Activated CD4-positive, alpha-beta T cell treated with anti-CD3 and anti-CD28 coated beads, Interleukin-2, Interleukin-6, amounts not matched to agents 100 ng/mL and 50 ng/mL, durations not matched to agents 16 hours and 8 hours (primary cell): Measurements from ENCODE around the gene SASH1.
A peak's percentile ranks its signal among the peaks of the same experiment; 100 is the strongest.

Source experiments
- DNase-seq: peaks from one replicate; pipeline ENCODE4 v3.0.0-alpha.2; 2020

SASH1 gene

DNA sequence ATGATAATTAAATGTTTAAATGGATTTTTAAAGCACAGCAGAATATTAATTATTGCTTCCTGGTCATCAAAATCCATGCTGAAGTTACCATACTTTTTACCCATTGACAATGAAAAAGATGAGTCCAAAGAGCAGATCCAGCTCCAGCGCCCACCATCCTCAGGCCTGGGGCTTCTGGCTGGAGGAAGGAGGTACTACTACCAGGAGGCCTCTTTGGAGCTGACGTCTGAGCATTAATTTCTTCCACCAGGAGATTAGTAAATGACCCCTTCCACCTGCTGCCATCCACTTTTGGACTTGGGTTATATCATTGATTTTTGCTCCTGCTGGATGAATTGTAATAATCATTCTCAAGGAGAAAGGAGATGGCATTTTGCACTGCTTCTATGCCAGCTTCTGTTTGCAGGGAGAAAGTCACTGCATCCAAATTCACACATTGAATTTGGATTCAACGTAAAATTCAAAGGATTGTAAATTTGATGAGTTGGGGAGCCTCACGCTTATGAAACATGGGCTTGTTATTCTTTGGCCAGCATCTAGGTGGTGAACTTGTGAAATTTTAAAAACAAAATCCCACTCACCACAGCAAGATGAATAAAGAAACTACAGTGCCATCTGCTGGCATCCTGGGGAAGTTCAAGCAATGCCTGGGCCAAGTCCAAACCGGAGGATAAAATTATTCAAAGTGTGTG lies 121.8 kb downstream of the SASH1 start:
- DNase-seq = peak; percentile 73

DNA sequence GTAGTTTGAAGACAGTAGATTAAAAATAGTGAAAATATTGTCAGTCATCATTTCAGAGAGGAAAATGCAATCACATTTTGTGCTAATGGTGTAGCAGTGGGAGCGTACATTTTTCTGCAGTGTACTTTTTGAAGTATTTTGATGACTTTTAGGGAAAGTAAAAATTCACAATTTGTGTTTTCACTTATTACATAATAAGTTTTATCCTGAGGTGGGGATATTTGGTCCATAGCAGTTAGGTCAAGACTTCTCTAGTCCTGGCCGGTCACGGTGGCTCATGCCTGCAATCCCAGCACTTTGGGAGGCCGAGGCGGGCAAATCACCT lies 122.3 kb downstream of the SASH1 start:
- DNase-seq = no peak

DNA sequence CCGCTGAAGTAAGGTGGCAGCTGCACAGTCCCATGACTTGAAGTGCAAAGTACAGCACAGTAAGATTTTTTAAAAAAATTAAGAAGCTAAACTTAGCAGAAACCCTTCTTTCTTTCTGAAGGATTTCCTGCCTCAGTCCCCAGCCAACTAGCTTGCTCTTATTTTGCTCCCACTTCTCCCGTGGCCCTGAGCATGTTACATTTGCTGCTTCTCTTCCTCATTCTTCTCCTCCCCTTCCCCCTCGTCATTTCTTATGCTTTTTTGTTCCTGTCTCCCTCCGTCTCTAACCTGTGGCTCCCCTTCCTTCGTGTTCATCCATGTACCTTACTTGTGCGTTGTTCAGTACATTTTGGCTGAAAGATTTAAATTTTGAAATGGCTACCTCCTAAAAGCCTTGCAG lies 123.0 kb downstream of the SASH1 start:
- DNase-seq = no peak

DNA sequence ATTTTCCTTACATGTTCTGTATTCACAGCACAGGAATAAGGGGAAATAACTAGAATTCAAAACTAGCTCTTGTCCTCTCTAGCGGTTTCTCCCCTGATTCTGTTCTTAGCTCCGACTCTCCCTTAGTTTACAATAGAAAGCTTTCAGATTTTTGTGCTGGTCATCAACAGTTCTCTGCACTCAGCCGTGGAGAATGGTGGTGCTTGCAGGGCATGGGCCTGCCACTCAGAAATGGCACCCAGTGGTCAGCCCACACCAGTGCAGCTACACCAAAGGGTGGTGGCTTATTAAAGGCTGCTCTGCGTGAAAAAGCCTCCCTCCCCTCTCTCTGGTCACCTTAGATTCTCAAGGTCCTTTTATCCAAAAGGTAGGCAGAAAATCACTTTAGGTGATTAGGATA lies 123.5 kb downstream of the SASH1 start:
- DNase-seq = no peak

DNA sequence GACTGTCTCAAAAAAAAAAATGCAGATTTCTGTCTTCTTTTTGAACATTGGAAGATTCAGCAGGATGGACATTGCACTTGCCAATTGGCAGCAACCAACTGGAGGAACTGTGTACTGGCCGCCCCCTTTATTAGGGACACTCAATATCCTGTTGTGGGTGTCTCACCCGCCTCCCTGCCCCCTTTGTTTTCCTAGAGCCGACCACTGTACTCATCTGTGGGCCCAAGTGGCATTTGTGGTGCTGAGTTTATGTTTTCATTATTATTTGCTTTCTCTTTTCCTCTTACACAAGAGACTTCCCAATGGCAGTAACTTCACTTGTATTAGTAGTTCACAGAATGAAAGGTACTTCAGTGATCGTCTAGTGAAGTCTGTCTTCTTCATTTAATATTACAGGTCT lies 125.3 kb downstream of the SASH1 start:
- DNase-seq = no peak

DNA sequence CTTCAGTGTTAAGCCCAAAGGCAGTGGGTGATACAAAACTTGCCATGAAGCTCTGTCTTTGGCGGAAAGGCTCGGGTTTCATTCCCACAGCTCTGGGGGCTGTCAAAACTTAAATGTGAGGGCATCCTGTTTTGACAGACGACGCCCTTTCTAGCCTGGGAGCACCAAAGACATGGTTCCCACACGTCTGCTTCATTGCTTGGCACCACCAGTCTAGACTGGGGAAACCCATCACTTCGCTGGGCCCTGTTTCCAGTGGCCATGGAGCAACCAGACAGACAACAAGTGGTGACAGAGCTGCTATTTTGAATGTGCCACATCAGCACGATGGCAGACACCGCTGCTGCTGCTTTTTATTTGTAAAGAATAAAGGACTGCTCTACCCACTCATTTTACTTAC lies 127.5 kb downstream of the SASH1 start:
- no peak for DNase-seq

DNA sequence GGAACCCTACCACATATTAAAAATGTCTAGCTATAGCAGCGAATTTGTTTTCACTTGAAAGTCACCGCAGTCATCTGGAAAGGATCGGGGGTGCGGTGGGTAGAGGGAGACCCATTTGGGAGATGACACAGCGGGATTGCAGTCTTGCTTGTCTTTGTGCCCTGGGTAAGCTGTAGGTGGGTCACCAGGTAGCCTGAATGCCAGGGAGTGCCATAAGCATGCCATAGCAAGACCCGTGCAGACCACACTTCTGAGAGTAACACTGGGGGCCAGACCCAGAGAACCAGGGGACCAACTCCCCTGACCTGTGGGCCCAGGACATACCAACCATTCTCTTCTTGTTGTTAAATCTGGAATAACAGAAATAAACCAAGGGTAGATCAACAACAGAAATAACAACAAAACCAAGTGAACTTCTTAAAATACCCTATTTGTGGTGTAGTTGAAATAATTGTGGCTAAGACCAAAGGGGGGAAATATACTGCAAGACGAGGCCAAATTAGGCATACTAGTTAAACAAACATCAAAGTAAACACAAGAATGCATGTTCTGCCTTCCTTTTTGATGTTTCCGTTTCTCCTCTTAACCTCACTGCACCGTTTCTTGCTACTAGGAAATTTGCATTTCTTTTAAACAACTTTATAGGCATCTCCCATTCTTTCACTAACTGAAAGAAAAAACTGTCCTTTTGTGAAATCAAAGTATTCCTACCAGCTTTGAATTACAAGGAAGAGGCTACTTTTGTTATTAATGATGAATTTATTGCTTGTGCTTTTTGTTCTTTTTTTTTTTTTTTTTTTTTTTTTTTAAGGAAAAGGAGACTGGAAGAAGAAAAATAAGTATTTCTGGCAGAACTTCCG lies 128.2 kb downstream of the SASH1 start:
- no peak for DNase-seq

DNA sequence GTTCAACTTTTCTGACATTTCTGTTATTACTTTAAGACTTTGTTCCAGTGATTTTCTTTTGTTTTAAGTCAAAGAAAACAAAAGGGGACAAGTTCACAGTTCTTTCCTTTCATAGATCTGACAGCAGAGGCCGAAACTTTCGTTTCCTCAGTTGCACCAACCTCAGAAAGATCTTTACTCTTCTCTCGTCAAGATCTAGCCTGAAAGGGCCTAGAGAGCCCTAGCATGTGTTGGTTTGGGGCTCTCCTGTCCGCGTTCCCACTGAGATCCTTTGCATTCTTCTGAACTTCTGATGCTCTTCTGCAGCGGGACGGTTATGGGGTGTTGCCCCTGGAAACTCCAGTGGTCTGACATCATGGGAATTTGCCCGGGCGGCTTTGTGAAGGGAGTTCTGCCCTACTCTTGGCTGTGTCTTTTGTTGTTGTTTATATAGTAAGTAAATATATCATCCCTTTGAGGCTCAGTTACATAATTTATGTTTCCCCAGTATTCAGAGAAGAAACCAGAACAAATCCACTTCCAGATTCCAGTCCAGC lies 129.1 kb downstream of the SASH1 start:
- DNase-seq = no peak

DNA sequence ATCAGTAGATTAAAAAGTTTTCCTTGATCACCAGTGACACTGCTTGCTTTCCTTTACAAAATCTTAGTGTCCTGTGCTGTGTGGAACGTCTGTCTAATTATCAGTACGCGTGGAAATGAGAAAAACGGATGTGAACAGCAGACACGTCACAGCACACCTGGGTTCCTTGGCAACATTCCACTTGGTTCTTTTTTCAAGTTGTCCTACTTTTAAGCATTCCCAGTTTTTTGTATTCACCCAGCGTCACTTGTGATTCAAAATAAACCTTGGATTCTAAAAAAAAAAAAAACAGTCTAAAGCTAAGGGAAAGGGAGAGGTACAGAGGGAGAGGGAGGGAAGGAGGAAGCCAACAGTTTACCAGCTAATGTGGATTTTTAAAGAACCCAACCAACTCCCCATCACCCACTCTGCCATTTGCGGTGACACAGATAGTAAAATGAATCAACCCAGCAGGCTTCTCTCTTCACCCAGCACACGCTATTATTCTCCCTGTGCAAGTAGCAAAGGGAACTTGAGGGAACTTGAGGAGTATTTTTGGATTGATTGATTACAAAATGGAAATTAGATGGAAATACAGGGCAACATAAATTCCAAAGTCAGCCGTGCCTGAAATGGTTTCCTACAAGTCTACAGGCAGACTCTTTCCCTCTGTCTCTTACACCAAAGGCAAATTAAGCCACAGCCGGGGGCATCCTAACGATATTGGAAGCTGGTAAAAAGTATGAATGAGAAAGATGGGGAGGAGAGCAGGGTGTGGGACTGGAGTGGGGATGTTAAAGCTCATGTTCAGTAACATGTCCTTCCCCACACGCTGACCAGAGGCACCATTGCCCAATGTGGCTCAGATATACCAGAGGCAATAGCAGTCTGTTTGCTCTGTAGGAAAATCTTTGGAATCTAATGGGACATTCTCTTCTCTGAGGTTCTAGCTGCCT lies 129.8 kb downstream of the SASH1 start:
- DNase-seq = no peak

DNA sequence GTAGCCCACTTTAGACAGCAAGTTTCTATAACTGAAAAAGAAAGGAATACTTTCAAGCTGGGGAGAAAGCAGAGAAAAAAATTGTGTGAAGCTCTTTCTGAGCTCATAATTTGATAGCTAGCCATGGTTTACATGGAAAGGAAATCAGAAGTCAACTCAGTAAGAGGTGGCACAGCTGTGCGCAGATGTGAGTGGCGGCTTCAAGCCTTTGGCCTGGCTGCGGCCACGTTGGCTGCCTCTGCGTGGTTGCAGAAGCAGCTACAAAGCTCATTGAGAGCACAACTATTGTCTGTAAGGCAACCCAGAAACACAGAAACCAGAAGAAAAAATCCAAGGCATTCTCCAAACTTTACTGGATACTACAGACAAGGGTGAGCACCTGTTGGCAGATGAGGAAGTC lies 136.9 kb downstream of the SASH1 start:
- DNase-seq = no peak

DNA sequence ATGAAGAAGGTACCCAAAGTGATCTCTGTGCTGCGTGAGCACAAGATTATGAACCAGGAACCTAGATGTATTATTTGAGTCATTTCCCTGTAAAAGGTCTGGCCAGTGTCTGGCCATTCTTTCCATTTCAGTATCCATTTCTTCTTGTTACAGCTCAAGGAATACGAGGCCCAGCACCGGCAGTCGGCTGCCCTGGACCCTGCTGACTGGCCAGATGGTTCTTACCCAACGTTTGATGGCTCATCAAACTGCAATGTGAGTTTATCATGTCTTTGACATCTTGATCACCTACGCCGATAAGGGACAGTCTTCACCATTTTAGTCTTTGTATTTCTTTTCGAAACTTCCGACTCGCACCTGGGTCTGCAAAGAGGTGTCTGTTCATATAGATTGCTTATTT lies 144.8 kb downstream of the SASH1 start:
- DNase-seq = no peak

DNA sequence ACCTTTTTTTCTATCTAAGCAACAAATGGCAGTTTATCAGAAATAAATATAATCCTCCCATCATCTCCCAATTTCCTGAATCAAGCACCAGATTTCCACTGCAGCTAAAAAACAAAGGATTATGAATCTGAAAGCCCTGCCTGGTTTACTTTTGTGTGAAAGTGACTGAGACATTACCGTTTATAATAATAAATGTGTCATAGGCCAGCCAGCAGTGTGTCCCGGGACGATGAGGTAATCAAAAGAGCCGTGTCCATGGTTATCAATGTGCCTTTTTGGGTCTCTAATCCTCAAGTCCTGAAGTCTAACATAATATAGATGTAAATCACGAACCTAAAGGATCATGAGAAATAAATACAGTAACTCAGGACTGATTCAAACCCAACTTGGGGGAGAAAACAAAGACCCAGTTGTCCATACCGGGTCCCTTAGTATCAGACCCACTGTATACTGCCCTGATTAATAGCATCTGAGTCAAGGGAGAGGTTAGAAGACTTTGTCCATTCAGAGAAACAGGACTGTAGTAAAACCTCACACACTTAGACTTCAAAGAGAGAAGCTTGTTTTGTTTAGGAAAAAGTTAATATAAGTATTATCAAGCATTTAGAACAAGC lies 149.1 kb downstream of the SASH1 start:
- no peak for DNase-seq

DNA sequence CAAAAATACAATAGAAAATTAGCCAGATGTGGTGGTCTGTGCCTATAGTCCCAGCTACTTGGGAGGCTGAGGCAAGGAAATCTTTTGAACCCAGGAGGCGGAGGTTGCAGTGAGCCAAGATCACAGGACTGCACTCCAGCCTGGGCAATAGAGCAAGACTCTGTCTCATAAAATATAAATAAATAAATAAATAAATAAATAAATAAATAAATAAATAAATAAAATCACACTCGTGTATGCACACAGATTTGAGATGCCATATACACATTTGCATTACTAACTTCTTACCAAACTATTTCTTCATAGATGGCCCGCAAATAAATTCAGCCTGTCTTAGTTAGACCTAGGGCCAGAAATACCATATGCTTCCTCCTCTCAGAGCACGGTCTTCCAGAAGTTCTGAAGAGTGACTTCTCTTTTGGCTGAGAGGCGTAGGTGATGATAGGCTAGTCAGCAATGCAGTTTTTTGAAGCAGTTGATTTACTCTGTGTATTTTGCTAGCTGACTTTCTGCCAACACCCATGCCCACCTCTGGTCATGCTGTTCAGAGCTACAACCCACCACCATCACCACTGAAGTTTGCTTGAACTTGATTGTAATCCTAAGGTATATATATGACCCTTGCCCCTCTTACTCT lies 150.1 kb downstream of the SASH1 start:
- no peak for DNase-seq

DNA sequence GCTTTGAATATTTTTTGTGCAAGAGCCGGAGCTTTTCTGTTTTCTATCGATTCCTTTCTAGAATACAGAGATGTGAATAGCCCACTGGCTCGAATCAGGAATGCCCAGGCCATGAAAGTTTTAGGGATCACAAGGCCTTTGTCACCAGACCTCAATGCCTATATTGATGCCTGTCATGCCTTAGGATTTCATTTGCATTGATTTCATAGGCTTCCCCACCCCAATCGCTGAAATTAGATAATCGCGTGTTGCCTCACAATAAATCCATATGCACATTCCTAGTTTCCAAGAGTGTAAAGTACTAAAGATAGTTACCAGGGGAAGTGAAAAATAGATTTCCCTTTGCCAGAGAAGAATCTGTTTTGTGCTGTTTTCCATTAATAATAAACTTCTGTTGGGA lies 150.8 kb downstream of the SASH1 start:
- DNase-seq = no peak

DNA sequence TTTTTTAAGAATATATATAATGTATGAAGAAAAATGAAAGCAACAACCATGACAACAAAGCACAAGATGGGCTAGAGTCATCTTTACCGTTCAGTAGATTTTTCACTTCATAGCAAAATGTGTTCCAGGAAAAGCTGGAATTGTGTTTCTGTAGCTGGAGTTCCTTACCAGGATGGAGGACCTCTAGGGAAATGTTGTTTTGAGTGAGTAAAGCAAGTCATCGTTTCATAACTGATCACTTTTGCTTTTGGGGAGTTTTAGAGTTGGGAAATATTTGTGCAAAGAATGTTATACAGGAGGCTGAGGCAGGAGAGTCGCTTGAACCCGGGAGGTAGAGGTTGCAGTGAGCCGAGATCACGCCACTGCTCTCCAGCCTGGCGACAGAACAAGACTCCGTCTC lies 151.6 kb downstream of the SASH1 start:
- no peak for DNase-seq

DNA sequence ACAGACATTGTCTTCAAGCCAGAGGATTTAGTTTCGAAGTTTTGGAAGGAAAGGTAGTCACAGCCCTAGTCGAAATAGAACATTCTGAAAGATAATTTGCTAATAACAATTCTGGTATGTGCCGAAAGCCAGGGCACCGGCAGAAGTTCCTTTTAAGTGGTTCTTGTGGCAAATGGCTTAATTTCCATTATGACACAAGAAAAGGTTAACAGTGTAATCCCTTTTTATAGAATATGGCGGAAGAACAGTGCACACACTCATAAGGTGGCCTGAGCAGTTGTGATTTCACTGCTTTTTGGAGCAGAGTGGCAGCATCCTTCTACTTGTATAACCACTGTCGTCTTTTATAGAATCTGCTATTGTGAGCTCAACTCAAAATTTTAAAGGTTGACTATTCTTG lies 152.4 kb downstream of the SASH1 start:
- peak; percentile 3 for DNase-seq

DNA sequence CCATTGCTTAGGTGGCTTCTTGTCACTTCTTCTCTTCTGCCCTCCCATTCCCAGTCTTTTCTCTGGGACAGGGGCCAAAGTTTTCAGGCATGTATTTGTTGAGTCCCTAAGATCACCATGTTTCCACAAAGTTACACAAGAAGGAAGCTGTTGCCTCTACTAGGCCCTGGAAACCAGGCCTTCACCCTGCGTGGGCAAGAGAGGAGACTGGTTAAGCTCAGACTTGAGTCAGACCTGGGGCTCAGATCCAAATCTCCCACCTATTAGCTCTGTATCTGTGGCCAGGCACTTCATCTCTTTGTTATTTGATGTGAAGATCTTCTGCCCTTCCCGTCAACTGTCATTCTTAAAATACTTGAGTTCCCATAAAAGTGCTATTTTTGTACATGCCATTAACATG lies 154.6 kb downstream of the SASH1 start:
- no peak for DNase-seq

DNA sequence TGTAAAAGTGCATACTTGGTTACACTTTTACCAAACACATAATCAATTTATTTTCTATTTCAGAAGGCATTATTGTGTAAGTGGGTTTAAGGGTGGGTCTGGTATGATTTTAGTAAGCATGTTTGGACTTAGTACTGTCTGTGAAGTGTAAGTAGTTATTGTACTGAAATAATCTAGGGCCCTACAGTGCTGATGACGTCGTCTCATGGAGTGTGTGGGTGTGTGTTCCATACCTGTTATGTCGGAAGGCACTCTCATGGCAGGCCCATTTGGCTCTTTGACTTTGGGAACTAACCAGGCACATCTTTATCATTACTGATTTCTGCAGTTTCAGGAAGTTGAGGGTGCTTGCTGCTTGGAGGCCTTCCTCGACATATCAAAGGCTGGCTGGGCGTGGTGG lies 155.1 kb downstream of the SASH1 start:
- no peak for DNase-seq

DNA sequence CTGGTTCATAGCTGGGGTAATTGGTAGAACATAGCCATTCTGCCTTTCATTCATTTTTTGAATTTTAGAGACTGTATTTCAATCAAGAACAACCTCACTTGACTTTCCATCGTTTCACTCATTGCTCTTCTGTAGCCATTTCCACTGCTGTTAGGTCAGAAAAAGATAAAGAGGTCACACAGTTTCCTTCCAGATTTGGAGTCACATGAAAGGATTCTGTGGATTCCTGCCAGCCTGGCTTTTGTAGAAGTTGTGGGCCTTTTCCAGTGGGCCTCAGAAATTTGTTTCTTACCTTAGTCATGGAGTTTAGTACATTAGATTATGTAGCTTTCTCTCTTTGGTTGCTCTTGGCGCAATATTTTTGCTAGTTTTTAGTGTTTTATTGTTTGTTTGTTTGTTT lies 157.8 kb downstream of the SASH1 start:
- DNase-seq = no peak

DNA sequence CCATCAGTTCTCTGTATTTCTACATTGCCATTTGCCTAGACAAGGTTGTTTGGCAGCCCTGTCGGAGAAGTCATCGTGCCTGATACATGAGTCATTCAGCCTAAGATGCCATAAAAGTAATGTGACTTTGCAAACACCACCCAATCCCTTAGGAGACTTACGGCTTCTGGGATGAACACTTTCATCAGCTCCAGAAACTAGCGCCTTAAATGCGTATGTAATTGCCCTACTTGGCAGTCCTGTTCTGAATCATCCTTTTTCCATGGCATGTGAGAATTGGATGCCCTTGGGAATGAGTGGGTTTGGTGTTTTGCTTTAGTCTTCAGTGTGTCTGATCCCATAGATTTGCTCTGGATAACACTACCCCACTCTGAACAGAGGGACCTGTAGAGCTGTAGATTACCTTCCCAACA lies 158.5 kb downstream of the SASH1 start:
- no peak for DNase-seq

DNA sequence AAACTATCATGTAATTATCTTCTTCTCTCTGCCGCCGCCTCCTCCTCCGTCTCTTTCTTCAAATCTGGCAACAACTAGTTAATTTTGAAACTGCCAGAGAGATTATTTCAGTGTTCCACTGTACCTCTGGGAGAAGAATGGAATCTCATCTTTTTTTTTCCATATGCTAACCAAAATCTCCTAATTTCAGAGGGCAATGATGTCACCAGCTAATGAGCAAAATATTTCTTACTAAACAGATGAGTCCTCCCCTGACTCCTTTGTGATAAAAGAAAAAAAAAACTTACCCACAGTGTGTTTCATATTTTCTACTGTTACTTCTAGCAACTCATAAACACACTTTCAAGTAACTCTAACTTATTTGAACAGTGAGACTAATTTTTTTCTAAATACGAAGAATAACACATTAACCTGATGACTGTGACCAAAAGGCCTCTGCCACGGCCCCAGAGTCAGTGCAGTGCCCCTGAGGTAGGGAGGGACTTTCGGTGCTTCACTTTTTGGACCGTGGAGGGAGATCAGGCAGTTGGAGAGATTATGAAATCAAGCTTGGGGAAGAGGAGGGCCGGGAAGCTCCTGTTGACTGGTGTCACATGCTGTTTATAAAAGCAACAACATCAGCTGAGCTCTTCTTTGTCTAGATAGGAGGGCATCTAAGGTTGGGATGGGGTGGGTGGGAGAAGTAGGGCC lies 159.6 kb downstream of the SASH1 start:
- DNase-seq = no peak

DNA sequence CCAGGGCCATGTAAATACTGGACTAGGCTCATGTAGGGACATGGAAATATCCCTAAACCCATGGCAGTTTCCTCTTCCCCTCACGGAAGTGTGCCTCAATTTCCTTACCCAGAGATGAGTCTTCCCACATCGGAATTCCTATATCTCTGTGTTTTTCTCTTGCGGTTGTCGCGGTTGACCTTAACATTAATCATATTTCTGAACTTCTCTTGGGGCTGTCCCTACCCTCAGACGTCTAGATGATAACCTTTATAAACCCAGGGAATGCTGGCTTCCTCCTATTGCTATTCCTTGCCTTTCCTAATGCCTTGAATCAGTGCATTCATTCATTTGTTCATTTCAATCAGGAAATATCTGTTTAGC lies 160.1 kb downstream of the SASH1 start:
- DNase-seq = no peak
